Stimulated activated CD8-positive, alpha-beta memory T cell treated with anti-CD3 and anti-CD28 coated beads, Interleukin-4, amount 100 ng/mL, for 1 hour (primary cell): ENCODE results near the gene PARM1.

ENCODE experiments used
- DNase-seq, 2 donors: peaks; one replicate each; pipeline ENCODE4 v3.0.0-alpha.2; 2020; ENCODE audit warnings: low read depth in 2 of 2, low spot score in 1 of 2

PARM1 gene

DNA sequence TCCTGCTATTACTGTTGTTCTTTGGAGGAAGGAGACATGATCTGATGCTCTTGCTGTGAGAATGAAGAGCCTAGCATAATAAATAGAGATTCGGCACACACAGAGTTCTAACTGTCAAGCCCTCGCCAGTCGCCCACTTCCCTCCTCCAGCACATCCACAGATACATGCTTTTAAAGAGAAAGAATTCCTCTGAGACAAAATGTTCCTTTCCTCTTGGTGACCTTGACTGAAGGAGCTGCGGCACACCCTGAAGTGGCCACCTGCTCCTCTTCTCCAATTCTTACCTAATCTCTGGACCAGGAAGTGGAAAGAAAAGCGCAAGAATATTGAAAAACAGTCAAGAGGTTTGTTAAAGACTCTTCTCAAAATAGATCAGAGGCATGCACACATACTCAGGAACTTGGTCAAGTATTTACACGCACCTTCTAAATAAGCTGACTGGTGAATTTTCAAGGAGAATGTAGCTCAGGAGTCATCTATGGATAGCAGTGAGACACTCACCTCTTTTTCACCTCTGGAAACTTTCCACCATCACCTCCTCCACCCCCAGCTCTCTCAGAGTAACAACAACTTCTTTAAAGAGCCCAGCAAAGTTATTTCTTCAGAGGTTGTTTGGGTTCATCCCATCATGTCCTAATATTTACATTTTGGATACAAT lies 95.4 kb downstream of the PARM1 start:
- DNase-seq, result no peak

DNA sequence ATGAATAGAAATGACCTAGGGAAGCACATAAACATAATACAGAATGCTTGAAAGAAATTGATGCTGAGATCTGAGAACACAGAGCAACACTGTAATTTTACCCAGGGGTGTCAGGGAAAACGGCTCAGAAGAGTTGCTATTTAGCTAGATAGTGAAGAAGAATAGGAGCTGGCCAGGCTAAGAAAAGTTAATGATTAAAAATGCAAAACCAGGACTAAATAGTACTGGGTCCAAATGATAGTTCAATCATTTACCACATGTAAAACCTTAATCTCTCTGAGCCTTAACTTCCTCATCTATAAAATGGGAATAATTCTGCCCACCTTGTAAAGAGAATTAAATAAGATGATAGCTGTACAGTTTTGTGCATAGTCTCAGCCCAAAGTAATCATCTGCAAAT lies 97.1 kb downstream of the PARM1 start:
- DNase-seq, result no peak

DNA sequence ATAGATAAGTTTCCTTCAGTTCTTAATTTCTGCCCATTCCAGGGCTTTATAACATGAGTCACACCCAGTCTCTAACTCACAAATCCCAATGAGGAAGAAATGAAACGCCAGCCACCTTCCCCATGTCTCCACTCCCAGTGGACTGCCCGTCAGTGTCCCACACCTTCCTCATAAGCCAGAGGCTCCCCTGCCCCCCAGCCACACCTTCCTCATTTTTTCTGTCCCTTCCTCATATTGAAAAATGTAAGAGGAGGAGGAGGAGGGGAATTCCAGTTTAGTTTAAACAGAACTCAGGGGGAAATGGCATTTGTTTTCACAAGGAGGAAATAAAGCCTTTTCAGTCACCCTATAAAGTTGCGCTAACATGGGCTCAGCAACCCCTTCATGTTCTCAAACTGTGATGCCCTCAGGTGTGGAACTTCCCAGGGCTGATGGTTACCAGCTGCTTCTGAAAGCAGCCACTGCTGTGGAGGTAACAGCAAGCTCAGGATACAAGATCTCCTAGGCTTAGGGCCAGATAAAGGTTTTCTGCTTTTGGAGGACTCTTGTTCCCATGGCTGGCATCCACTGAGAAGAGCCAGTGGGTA lies 97.8 kb downstream of the PARM1 start:
- no peak for DNase-seq

DNA sequence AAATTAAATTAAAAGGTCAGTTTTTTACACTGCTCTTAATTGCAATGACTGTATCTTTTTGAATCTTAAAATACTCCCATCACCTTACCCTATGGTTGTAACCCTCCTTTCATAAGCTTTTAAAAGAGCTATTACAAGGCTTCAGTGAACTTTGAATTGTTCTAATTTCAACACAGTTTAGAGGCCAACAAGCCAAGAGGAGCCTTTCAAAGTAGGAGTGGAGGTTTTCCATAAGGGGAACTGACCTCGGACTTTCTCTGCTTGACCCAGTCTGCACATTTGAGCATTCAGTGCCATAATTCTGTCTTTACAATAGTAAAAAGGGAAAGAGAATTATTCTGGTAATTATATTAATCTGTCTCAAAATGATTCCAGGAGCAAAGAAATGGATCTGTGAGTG lies 98.9 kb downstream of the PARM1 start:
- DNase-seq, result no peak

DNA sequence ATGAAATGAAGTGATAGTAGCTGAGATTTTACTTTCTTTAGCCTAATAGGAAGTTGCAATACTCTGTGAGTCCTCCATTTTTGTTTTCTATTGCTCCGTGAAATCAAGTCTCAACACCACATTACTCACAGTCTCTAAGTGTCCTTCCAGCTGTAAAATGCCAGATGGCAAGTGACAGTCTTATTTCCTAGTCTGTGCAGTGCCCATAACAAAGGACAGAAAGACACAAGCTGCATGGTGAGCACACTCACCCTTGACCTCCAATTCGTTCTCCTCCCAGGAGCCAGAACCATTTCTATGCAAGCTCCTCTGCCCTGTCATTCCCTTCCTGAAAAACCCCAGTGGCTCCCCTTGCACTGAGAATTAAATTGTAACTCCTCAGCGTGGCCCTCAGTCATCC lies 101.6 kb downstream of the PARM1 start:
- no peak for DNase-seq

DNA sequence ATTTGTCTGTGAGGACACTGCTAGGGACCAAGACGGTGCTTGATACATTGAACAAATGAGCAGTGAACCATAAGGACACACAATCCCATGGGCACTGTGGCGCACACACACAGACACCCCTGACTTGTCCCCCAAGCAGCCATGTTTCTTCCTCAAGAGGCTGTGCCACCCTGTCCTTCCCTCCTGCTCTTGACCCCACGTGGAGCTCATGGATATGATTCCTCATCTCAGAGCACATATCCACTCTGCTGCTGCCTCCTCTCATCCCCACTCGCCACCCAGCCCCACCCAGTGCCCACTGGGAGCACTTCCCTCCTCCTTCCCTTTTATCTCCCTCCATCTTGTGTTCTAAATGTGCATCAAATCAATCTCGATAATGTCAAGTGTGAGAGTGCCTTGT lies 102.4 kb downstream of the PARM1 start:
- DNase-seq, result no peak

DNA sequence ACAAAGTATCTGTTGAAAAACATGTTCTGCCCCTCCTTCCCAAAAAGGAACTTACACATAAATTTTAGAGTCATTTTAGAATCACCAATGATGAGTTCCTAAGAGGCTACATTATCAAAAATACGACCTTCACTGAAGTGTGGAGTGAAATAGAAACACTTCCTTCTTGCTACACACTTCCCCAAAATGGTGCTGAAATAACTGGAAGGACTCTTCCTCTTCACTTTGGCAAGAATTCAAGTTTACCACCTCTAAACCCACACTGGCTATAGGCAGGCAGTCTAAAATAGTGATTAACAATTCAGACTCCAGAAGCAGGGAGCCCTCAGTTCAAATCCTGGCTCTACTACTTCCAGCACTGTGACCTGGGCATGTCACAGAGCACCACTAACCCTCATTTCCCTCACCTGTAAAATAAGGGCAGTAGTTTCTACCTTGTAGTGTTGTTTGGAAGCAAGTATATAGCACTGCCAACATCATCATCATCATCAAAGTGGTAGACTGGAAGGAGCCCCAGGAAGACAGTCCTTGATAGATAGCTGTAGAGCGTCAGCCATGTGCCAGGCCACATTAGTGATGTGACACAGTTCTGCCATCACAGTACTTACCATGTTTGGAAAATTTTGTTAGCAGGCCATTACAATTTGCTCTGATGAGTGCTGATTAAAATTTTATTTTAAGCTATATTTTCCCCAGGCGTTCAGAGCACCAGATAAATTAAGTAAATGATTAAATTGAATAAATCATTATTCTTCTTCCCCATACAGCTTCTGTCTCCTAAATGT lies 103.3 kb downstream of the PARM1 start:
- DNase-seq, result no peak

DNA sequence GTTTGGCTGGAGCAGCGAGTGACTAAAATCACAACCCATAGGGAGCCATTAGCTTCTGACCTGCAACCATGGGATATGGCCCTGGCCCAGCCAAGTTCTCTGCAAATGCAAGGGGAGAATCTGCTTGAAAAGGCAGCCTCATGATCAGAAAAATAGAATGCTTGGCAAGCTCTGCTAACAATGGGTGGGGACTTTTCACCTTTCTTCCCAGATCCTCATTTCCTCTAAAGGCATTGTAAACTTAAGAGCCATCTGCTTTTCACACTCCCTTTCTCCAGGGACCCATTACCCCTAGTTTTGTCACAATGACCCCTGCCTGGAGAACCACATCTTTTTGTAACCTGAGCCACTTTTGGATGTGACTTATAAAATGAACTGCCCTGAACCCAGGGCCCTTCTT lies 104.3 kb downstream of the PARM1 start:
- DNase-seq, result no peak

DNA sequence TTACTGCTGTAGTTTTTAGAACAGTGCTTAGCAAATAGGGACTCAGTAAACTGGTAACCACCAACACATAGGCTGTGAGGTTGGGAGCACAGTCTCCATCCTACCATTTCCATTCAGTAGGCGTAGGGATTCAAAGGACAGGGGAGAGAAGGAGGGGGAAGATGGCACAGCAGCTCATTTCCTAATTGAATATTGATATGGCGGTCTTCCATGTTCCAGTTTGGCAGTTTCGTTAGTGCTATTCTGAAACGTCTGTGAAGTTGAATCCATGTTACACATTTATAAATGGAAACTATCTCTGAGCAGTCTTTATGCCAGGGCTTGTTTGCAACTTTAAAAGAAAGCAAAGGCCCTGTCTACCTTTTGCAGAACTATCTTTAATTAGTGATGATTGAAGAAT lies 105.5 kb downstream of the PARM1 start:
- DNase-seq, result no peak

DNA sequence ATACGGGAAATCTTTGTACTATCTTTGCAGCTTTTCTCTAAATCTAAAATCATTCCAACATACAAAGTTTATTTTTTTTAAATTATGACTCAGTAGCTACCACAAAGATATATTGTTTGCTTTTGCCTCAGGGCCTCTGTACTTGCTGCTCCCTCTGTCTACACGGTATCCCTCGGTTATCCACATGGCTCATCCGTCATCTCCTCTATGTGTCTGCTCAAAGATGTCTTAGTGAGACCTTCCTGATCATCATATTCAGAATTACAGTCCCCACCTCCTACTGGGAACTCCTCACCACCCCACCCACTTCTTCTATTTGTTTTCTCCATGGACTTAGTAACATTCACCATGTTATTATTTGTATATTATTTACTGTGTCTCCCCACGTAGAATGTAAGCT lies 107.8 kb downstream of the PARM1 start:
- no peak for DNase-seq

DNA sequence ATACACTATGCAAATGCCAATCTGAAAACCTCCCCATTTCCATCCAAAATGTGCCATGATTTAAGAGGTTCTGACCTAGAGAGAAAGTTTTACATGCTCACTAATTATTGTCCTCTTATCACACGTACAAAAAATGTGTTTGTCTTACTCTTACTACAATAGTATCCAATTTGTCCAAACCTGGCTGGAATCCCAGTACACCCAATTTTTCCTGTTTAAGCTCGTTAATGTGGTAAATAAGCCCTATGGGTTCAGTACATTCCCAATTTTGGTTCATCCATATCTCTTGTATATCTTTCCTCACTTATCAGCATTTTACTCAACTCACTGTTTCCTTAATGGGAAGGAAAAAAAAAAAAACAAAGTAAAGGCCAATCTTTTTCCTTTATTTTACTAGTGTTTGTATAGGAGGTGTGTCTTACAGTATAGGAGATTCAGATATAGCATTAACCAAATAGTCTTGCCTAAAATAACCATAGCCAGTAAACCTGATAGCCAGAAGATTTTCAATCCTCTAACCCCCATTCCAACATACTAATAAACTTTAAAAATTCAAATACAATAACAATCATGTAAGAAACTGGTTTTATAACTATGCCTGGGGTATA lies 109.8 kb downstream of the PARM1 start:
- DNase-seq, result no peak

DNA sequence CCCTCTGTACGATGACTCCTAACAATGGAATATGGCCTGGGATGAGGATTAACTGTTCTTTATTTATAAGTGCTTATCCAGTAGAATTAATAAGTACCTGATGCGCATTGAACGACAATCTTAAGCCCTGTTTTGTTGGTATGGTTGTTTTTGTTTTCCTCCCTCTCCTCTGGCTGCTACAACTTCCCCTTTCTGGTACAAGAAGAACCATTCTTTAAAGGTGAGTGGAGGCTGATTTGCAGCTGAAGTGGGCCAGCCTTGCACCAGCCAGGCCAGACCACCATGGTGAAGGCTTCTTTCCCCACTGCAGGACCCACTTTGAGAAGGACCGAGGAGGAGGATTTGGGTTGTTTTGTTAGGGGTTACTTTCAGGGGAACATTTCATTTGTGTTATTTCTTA lies 113.3 kb downstream of the PARM1 start:
- DNase-seq, result no peak

DNA sequence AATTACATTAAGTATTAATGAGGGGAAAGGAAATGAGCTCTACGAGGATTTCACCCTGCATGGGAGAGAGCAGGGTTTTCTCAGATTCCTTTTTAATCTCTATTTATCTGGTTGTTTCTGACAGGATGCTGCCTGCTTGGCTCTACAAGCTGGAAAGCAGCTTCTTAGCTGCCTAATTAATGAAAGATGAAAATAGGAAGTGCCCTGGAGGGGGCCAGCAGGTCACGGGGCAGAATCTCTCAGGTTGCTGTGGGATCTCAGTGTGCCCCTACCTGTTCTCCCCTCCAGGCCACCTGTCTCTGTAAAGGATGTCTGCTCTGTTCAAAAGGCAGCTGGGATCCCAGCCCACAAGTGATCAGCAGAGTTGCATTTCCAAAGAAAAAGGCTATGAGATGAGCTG lies 113.7 kb downstream of the PARM1 start:
- no peak for DNase-seq

DNA sequence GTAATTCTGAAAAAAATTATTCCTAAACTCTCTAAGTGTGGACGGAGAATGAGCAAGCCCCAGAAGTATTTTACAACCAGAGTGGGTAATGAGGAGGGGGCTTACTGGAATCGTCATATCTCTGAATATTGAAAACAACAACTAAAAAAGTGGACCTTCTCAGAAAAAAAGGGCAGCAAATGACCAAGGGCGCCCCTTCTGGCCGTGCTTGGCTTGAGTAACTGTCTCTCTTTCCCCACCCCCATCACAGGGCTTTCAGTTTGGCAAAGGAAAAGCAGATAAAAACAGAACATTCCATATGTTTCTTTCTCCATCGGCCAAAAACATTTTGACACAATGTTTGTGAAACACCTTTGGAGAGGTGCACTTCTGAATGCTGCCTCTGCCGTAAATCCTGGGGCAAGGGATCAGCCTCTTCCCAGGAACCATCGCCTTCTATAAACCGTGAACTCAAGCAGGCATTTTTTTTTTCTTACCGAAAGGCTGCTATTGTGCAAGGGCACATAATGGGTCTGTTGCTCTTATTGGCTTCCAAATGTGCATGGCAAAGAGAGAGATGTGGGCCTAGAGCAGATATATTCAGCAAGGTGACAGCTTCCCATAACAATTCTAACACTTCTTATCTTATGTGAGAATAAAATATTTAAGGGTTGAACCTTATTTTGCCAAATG lies 115.4 kb downstream of the PARM1 start:
- no peak for DNase-seq

DNA sequence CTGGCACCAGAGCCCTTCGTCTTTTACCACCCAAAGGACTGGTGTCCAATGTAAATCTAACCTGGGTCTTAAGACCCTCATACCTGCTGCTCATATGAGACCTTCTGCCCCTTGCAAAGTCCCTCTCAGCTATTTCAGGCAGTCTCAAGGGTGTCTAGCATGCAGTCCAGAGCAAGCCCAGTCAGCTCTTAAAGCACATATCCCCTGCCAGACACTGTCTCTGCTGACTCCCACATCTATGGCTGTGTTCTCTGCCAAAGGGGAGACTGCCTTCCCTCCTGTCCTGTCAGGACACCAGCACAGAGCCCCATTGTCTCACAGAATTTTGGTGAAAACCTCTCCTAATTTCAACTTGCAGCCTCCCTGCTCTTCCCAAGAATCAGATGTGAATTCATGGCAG lies 118.5 kb downstream of the PARM1 start:
- DNase-seq, result no peak

DNA sequence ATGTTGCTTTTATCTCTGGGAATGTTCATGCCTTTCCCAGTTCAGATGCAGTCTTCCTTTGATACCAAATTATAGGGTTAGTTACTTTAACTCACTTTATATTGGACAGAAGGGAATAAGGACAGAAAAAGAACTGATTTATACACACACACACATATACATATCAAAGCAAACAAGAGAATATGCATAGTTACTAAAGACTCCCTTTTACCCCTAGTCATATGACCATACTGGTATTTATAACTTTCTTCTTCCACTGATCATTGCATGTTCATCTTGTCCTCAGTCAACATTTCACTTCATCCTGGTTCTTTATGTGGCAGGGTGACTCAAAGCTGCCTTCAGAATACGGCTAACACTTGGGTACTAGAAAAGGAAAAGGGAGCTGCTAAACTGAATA lies 120.4 kb downstream of the PARM1 start:
- no peak for DNase-seq

DNA sequence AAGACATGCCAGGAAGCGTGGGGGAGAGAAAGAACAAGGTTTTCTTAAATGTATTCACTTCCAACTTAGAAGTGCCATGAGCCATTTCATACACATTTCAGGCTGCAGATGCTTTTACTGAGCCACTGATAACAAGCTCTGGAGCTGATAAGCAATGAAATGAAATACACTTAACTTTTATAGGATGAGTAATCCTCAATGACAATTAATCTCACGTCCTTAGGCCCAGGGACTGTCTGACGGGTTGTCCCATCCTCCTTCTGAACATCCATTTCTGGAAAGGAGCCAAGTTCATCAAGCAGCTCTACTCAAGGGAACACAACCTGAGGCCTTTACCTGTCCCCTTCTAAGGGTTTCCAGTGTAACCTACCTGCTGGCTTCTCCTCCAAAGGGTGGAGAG lies 121.2 kb downstream of the PARM1 start:
- DNase-seq, result no peak

DNA sequence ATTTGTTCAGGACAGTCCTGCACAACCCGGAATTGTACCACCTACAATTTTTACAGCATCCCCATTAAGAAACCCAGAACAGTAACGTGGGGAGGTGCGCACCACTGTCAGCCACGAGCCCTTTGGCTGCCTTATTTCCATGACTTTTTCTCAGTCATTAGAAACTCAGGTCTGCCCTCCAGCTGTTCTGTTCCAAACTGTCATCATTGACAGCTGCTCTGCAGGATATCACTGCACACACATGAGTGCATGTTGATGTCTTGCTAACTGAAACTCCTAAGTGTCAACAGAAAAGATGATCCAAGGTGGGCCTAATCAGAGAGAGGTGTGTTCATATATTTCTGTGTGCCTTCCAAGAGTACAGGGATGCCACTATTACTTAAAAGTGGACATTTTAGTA lies 123.4 kb downstream of the PARM1 start:
- no peak for DNase-seq

DNA sequence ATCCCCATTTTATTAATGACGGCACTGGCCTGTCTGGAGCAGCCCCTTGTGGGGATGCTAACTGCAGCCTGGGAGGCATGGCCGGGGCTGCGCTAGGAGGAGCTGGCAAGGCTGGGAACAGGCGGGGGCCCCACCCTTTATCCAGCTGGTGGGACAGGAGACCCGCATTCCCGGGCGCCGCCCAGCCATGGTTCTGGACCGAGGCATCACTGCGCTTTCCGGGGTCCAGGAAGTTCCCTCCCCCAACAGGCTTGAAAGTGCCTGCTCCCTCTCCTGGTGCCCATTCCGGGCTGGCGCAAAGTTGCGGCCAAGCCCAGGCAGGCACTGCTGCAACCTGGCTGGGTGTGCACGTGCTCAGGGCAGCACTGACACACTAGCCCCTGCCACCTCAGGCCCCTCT lies 124.5 kb downstream of the PARM1 start:
- DNase-seq, result no peak

DNA sequence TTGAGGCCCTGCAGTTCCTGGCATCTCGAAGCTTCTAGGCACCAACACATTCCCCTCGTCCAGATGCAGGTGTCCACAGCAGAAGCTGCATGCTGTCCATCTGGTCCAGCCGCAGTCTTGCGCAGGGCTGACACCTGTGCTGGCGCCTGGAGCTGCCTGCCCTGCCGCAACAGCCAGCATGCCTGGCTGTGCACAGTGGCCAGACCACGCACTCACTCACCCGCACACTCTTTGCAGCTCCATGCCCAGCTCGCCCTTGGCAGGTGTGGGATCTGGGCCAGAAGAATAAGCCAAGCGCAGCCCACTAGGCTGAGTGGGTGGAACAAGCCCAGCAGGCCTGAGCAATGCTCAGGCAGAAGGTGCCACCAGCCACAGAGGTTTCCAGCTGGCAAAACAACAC lies 125.6 kb downstream of the PARM1 start:
- DNase-seq, result no peak

DNA sequence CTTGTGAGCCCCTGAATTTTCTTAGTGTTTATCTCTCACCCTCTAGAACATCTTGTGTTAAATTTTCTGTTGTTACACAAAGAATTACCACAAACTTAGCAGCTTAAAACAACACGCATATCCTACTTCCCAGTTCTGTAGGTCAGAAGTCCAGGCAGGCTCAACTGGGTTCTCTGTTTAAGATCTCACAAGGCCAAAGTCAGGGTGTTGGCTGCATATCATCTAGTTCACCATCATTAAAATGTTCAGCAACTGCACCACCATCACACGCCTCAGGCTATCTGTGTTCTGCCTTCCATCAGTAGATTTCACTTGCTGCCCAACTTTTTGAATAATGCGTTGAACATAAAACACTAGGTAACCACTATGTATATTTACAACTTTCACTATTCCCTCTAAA lies 130.5 kb downstream of the PARM1 start:
- no peak for DNase-seq

DNA sequence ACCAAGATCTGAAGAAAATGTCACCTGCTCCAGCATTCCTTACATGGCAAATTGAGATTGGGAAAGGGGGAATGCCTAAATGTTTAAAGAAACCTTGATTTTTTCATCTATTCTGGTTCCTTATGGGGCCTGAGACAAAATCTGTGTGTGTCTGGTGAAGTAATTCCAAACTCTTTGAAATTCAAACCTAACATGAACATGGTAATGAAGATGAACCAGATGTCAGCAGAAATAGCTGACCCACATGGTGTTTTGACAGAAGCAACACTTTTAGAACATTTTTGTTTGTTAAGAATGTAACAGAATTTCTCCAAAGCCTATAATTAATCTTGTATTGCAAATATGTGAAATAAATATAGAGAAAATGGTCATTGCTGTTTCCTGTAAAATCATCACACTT lies 133.0 kb downstream of the PARM1 start:
- DNase-seq, result no peak
